Type B pancreatic cell (in vitro differentiated cells): ENCODE results near the gene ZNF638. TPM values are rescaled to one million over a fixed set of nuclear protein-coding genes. Genes with fewer than 3 reads are reported as not detected.
A peak's percentile ranks its signal among the peaks of the same experiment; 100 is the strongest.
"Not testable (repeated sequence)": the region's sequence is repeated elsewhere in the genome, so short reads cannot be mapped to it uniquely, and the experiment has no call there.

Experiments used
- DNase-seq: peaks from one replicate; pipeline ENCODE4 v3.0.0; 2021; ENCODE audit warnings: mixed read lengths; ENCODE audit not compliant: unreplicated experiment; ENCODE audit errors: extremely low spot score
- H3K27ac Mint-ChIP-seq: 2 replicates; pipeline ENCODE4 v1.8.0; 2021; ENCODE audit warnings: mild to moderate bottlenecking, mixed read lengths
- H3K27me3 Mint-ChIP-seq: 2 replicates; pipeline ENCODE4 v1.8.0; 2021; ENCODE audit warnings: mixed read lengths
- H3K36me3 Mint-ChIP-seq: 2 replicates; pipeline ENCODE4 v1.8.0; 2021; ENCODE audit warnings: mixed read lengths
- H3K4me1 Mint-ChIP-seq: one replicate; pipeline ENCODE4 v1.8.0; 2021; ENCODE audit warnings: mixed read lengths; ENCODE audit not compliant: unreplicated experiment
- H3K4me3 Mint-ChIP-seq: 2 replicates; pipeline ENCODE4 v1.8.0; 2021; ENCODE audit warnings: mild to moderate bottlenecking, mixed read lengths
- H3K9me3 Mint-ChIP-seq: 2 replicates; pipeline ENCODE4 v1.8.0; 2021; ENCODE audit warnings: mixed read lengths
- total RNA-seq: library from RNA; stranded (reverse); gene quantifications from 2 replicates; pipeline ENCODE4 v1.2.1, GENCODE V29; 2021; ENCODE audit warnings: low replicate concordance
- TF ChIP-seq, protein P1 (sequence below): fragments of 200-600 bp; sonication (generic); conservative IDR thresholded peaks from 2 replicates; pipeline ENCODE4 v1.5.0; 2021; ENCODE audit warnings: antibody characterized with exemption, mild to moderate bottlenecking

ZNF638 gene
- total RNA-seq, 1 donor from 2014 or later = 149 TPM

GRCh38 chr2:71327916-71328315 is 3.7 kb upstream of the ZNF638 start:
- H3K27me3 Mint-ChIP-seq = no peaks in the 10 kb centered on the region
- no peaks in the 10 kb centered on the region for H3K9me3 Mint-ChIP-seq
- no peaks in the 10 kb centered on the region for H3K4me1 Mint-ChIP-seq
- no peaks in the 10 kb centered on the region for H3K36me3 Mint-ChIP-seq
- TF ChIP-seq, protein P1, sequence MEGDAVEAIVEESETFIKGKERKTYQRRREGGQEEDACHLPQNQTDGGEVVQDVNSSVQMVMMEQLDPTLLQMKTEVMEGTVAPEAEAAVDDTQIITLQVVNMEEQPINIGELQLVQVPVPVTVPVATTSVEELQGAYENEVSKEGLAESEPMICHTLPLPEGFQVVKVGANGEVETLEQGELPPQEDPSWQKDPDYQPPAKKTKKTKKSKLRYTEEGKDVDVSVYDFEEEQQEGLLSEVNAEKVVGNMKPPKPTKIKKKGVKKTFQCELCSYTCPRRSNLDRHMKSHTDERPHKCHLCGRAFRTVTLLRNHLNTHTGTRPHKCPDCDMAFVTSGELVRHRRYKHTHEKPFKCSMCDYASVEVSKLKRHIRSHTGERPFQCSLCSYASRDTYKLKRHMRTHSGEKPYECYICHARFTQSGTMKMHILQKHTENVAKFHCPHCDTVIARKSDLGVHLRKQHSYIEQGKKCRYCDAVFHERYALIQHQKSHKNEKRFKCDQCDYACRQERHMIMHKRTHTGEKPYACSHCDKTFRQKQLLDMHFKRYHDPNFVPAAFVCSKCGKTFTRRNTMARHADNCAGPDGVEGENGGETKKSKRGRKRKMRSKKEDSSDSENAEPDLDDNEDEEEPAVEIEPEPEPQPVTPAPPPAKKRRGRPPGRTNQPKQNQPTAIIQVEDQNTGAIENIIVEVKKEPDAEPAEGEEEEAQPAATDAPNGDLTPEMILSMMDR = no peak
- H3K4me3 Mint-ChIP-seq = no peak overlapping the region
- no peak overlapping the region for H3K27ac Mint-ChIP-seq
- no peak for DNase-seq

DNA sequence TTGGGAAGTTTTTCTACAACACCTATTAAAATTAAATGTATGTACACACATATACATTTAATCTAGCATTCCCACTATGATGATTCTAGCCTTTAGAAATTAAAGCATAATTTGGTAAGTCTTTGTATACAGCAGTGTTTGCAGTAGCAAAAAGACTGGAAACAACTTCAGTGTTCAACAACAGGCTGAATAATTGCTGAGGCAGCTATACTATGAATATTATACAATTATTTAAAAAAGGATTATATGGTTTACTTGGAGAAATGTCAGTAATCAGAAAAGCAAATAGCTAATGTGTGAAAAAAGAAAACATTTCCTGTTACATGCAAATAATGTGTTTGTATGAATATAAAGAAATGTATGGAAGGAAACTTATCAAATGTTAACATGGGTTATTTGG is 1.4 kb upstream of the ZNF638 start:
- Mint-ChIP-seq H3K9me3 (peaks cover 4% of the 10 kb centered on the region), H3K27ac (no peak overlapping the region), H3K4me1 (peaks cover 12% of the 10 kb centered on the region), H3K36me3 (peaks cover 4% of the 10 kb centered on the region), H3K27me3 (no peaks in the 10 kb centered on the region), H3K4me3 (peak overlapping the region; percentile 58)
- DNase-seq = no peak
- TF ChIP-seq, protein P1 = no peak

DNA sequence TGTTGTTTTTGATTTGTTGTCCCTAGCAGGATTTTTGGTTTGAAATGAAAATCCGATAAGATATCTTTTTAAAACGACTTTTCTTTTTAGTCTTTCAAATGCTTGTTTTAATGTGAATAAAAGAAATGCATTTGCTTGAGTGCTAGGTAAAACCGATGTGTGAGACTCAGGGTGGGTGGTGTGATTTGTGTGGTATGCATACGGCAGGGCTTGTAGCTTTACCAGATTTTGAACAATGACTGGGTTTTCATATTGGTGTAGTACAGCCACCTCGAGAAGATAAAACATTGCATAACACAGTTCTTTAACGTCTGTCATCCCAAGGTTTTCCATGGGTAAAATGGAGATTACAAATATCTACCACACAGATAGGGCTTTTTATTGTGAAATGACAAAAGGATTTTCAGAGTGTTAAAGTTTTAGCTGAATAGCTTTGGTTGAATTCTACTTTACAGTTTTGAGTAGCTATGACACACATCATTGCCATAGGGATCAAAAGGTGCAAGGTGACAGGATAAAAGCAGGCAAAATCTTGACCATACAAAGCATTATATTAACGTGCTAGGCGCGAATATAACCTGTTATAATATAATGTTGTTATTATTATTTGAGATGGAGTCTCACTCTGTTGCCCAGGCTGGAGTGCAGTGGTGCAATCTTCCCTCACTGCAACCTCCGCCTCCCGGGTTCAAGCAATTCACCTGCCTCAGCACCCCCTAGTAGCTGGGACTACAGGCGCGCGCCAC is 824 bp upstream of the ZNF638 start:
- Mint-ChIP-seq H3K27ac (no peak overlapping the region), H3K36me3 (peaks cover 4% of the 10 kb centered on the region), H3K4me3 (peak overlapping the region; percentile 100), H3K4me1 (peaks cover 12% of the 10 kb centered on the region), H3K27me3 (no peaks in the 10 kb centered on the region), H3K9me3 (peaks cover 4% of the 10 kb centered on the region)
- DNase-seq = no peak
- TF ChIP-seq, protein P1 = no peak

DNA sequence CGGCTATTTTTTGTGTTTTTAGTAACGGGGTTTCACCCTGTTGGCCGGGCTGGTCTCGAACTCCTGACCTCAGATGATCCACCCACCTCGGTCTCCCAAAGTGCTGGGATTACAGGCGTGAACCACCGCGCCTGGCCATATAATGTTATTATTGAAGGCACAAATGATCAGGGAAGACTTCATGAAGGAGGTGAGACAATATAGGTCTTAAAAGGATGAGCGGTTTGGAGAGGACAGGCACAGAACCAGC is 326 bp upstream of the ZNF638 start:
- H3K27me3 Mint-ChIP-seq = not testable (repeated sequence)
- H3K4me3 Mint-ChIP-seq = peak overlapping the region; percentile 100

GRCh38 chr2:71332435-71332796 is 834 bp downstream of the ZNF638 start:
- peaks cover 4% of the 10 kb centered on the region for H3K9me3 Mint-ChIP-seq
- H3K4me3 Mint-ChIP-seq = peak overlapping the region; percentile 100
- peaks cover 16% of the 10 kb centered on the region for H3K4me1 Mint-ChIP-seq
- no peaks in the 10 kb centered on the region for H3K27me3 Mint-ChIP-seq
- H3K36me3 Mint-ChIP-seq = peaks cover 4% of the 10 kb centered on the region
- peak overlapping the region; percentile 100 for H3K27ac Mint-ChIP-seq
- no peak for DNase-seq
- TF ChIP-seq, protein P1 = no peak

More for the DNA sequence above, 326 bp upstream of the ZNF638 start:
- DNase-seq, H3K9me3 Mint-ChIP-seq, H3K36me3 Mint-ChIP-seq: not testable (repeated sequence)
- peak overlapping the region; percentile 100 for H3K27ac Mint-ChIP-seq
- peaks cover 12% of the 10 kb centered on the region for H3K4me1 Mint-ChIP-seq

GRCh38 chr2:71333619-71334018 is 2.0 kb downstream of the ZNF638 start:
- DNase-seq = no peak
- peaks cover 9% of the 10 kb centered on the region for H3K36me3 Mint-ChIP-seq

More at GRCh38 chr2:71333619-71334018, 2.0 kb downstream of the ZNF638 start:
- Mint-ChIP-seq H3K9me3 (peaks cover 4% of the 10 kb centered on the region), H3K27ac (peak overlapping the region; percentile 40), H3K4me3 (peak overlapping the region; percentile 100), H3K4me1 (peaks cover 23% of the 10 kb centered on the region), H3K27me3 (no peaks in the 10 kb centered on the region)
- TF ChIP-seq, protein P1 = no peak
